Measurements from ENCODE around the gene C1orf198.

Gene C1orf198

GRCh38 chr1:230875370-230875769, 7.0 kb upstream of the C1orf198 start:
- TF ChIP-seq TAF1 (IDR thresholded peaks at IDR 0.05; ENCODE audit: borderline replicate concordance, insufficient read depth, low read length) (no peak), POLR2AphosphoS5 (IDR thresholded peaks at IDR 0.05; ENCODE audit: low read depth, low read length) (no peak), SIN3A (IDR thresholded peaks at IDR 0.05; ENCODE audit: borderline replicate concordance, insufficient read depth, low read length) (no peak), FOXP2 (optimal IDR thresholded peaks at IDR 0.05; ENCODE audit: borderline replicate concordance, extremely low read depth, extremely low read length, insufficient read depth) (no peak)
- TF ChIP-seq, protein P1, sequence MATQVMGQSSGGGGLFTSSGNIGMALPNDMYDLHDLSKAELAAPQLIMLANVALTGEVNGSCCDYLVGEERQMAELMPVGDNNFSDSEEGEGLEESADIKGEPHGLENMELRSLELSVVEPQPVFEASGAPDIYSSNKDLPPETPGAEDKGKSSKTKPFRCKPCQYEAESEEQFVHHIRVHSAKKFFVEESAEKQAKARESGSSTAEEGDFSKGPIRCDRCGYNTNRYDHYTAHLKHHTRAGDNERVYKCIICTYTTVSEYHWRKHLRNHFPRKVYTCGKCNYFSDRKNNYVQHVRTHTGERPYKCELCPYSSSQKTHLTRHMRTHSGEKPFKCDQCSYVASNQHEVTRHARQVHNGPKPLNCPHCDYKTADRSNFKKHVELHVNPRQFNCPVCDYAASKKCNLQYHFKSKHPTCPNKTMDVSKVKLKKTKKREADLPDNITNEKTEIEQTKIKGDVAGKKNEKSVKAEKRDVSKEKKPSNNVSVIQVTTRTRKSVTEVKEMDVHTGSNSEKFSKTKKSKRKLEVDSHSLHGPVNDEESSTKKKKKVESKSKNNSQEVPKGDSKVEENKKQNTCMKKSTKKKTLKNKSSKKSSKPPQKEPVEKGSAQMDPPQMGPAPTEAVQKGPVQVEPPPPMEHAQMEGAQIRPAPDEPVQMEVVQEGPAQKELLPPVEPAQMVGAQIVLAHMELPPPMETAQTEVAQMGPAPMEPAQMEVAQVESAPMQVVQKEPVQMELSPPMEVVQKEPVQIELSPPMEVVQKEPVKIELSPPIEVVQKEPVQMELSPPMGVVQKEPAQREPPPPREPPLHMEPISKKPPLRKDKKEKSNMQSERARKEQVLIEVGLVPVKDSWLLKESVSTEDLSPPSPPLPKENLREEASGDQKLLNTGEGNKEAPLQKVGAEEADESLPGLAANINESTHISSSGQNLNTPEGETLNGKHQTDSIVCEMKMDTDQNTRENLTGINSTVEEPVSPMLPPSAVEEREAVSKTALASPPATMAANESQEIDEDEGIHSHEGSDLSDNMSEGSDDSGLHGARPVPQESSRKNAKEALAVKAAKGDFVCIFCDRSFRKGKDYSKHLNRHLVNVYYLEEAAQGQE (IDR thresholded peaks at IDR 0.05; ENCODE audit: insufficient read depth in 1 of 2, low read depth in 2 of 2, low read length in 2 of 2) = no peak

GRCh38 chr1:230870916-230871315, 2.6 kb upstream of the C1orf198 start:
- TF ChIP-seq POLR2AphosphoS5 (IDR thresholded peaks at IDR 0.05; ENCODE audit: low read depth, low read length) (no peak), SIN3A (IDR thresholded peaks at IDR 0.05; ENCODE audit: borderline replicate concordance, insufficient read depth, low read length) (no peak), FOXP2 (optimal IDR thresholded peaks at IDR 0.05; ENCODE audit: borderline replicate concordance, extremely low read depth, extremely low read length, insufficient read depth) (no peak), TAF1 (IDR thresholded peaks at IDR 0.05; ENCODE audit: borderline replicate concordance, insufficient read depth, low read length) (no peak)
- TF ChIP-seq, protein P1 (IDR thresholded peaks at IDR 0.05; ENCODE audit: insufficient read depth in 1 of 2, low read depth in 2 of 2, low read length in 2 of 2) = no peak

DNA sequence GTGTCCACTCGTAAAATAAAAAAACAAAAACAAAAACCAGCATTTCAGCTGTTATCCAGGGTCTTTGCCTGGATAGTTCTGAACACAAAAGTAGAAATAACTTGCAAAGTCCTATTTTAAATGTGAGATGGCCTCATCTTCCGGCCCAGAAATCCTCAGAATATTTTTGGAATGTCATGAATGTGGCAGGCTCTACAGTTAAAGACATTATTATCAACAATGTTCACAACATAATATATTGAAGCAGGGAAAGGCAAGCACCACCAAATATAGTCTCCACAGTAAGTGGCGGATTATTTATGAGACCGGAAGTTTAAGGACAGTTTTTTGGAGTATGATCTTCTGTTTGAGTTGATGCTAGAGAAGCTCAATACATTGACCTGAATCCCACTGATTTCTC, 1.2 kb upstream of the C1orf198 start:
- TF ChIP-seq TAF1 (IDR thresholded peaks at IDR 0.05; ENCODE audit: borderline replicate concordance, insufficient read depth, low read length) (no peak), SIN3A (IDR thresholded peaks at IDR 0.05; ENCODE audit: borderline replicate concordance, insufficient read depth, low read length) (no peak), FOXP2 (optimal IDR thresholded peaks at IDR 0.05; ENCODE audit: borderline replicate concordance, extremely low read depth, extremely low read length, insufficient read depth) (no peak), POLR2AphosphoS5 (IDR thresholded peaks at IDR 0.05; ENCODE audit: low read depth, low read length) (no peak)
- TF ChIP-seq, protein P1 (IDR thresholded peaks at IDR 0.05; ENCODE audit: insufficient read depth in 1 of 2, low read depth in 2 of 2, low read length in 2 of 2) = no peak

DNA sequence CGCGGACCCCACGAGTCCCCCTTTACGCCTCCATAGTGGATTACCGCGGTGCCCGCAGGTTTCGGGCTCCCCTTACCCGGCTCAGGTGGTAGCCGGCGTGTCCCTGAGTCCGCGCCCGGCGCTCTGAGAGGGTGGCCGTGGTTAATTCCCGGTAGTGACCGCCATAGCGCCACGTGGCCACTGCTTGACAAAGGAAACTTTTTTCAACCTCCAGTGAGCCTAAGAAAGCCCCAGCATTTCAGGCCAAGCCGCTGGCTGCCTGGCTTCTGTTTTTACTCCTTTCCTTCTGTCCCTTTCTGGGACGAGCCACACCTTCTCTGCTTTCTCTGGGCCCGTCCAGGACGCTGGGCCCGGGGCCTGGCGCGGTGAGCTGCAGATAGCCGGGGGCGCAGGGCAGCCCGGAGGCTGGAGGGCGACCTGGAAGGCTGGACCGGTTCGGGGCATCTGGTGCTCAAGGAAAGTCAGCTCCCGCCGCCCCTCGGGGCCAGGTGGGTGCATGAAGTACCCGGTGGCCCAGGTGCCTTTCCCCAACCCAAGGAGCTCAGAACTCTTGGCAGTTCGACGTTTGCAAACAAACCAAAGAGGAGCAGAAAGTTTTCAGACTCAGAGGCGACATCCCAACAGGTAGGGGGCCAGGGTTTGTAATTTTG, 540 bp upstream of the C1orf198 start:
- no peak for TF ChIP-seq FOXP2 (optimal IDR thresholded peaks at IDR 0.05; ENCODE audit: borderline replicate concordance, extremely low read depth, extremely low read length, insufficient read depth)
- no peak for TF ChIP-seq POLR2AphosphoS5 (IDR thresholded peaks at IDR 0.05; ENCODE audit: low read depth, low read length)
- TF ChIP-seq TAF1 (IDR thresholded peaks at IDR 0.05; ENCODE audit: borderline replicate concordance, insufficient read depth, low read length) = no peak
- TF ChIP-seq SIN3A (IDR thresholded peaks at IDR 0.05; ENCODE audit: borderline replicate concordance, insufficient read depth, low read length) = no peak
- TF ChIP-seq, protein P1 (IDR thresholded peaks at IDR 0.05; ENCODE audit: insufficient read depth in 1 of 2, low read depth in 2 of 2, low read length in 2 of 2) = no peak
